A549 (cell line): ENCODE data around the gene ACTG1.

ENCODE experiments used
- CTCF ChIP-seq: fragments of >200 bp; sonication (Bioruptor Twin); formaldehyde crosslinking; IDR thresholded peaks from 3 replicates; pipeline ENCODE4 v1.5.1; 2016
- MAX ChIP-seq: IDR thresholded peaks from 2 replicates; pipeline ENCODE4 v1.6.1; 2012
- POLR2A ChIP-seq: IDR thresholded peaks from 2 replicates; pipeline ENCODE4 v1.6.1; 2012; ENCODE audit warnings: mild to moderate bottlenecking, low read length
- REST ChIP-seq: fragments of 200-600 bp; sonication (generic); IDR thresholded peaks from 2 replicates; pipeline ENCODE4 v1.6.1; 2016; ENCODE audit warnings: antibody characterized with exemption, mild to moderate bottlenecking, moderate library complexity

DNA sequence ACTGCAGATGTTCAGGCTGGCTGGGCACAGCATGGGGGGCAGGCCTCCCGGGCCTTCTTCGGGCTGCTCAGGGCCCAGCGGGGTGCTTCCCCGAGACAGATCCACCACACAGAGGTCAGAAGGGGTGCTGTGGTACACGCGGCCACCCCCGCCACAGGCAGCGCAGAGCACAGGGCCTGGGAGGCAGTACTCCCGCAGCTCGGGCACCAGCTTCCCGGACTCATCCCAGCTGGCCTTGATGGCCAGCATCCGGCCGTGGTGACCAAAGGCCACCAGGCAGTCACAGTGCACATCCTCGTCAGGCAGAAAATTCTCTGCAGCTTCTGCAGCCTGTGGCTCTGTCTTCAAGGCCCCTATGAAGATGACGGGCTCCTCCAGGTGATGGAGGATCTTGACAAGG is 37.7 kb upstream of the ACTG1 start:
- TF ChIP-seq CTCF: no peak
- TF ChIP-seq POLR2A: no peak
- TF ChIP-seq REST: no peak
- TF ChIP-seq MAX: no peak
